K562 (cell line): ENCODE results near the gene ADORA1. TPM values are rescaled to one million over a fixed set of nuclear protein-coding genes. Genes with fewer than 3 reads are reported as not detected.

Source experiments
- ATAC-seq: fragments of 200-7000 bp; cut with Tn5 transposase; 3 replicates; pipeline ENCODE4 v1.9.1; 2020; ENCODE audit warnings: moderate library complexity
- BruUV-seq: library from RNA; stranded (reverse); fragments of 400-500 nt; replicated peaks from 2 replicates; lab custom pipeline; 2021; lab: Mats Ljungman, UMichigan
- CTCF ChIA-PET: fragments of 300-600 bp; formaldehyde crosslinking; extraction: SDS; loops from one replicate; lab custom pipeline; 2021; ENCODE audit warnings: low intra/inter-chr PET ratio; lab: Yijun Ruan, JAX
- POLR2A ChIA-PET: fragments of 300-600, 350-650 bp; sonication (Branson Sonifier 250); formaldehyde crosslinking; extraction: SDS; loops from one replicate; lab custom pipeline; 2021; ENCODE audit warnings: antibody characterized with exemption, inconsistent platforms; lab: Yijun Ruan, JAX
- DNase-seq, 4 experiments: peaks; one replicate each; pipeline versions ENCODE4 v3.0.0 to v3.0.0-alpha.2; 2011 to 2018; ENCODE audit warnings: low spot score in 3 of 4, mixed read lengths in 3 of 4; ENCODE audit errors: extremely low read depth in 1 of 4
- FAIRE-seq: peaks from 2 replicates; lab custom pipeline; 2011; peaks lifted over from hg19 to GRCh38; lab: Jason Lieb, UNC
- H2AFZ ChIP-seq: 2 replicates; pipeline ENCODE4 v1.6.0; 2011; ENCODE audit warnings: low read depth, low read length, control low read depth, inconsistent platforms
- H3K27ac ChIP-seq: fragments of 200-600 bp; 3 replicates; pipeline ENCODE4 v1.8.0; 2011; ENCODE audit warnings: low read depth, mild to moderate bottlenecking, control low read depth, inconsistent platforms, low read length, moderate library complexity, mixed read lengths; ENCODE audit errors: extremely low read depth
- H3K27me3 ChIP-seq, 2 experiments: fragments of 300-600 bp in 1 of 2; 2 replicates in 1 of 2; 3 replicates in 1 of 2; pipeline versions ENCODE4 v1.6.0 to v1.8.0; 2011; ENCODE audit warnings: inconsistent platforms in 2 of 2, low read length in 2 of 2, mild to moderate bottlenecking in 1 of 2, mixed read lengths in 1 of 2, moderate library complexity in 1 of 2; ENCODE audit not compliant: control insufficient read depth in 2 of 2, insufficient read depth in 2 of 2
- H3K36me3 ChIP-seq: fragments of 300-600 bp; 3 replicates; pipeline ENCODE4 v1.8.0; 2011; ENCODE audit warnings: mild to moderate bottlenecking, low read length, inconsistent platforms; ENCODE audit not compliant: control insufficient read depth, insufficient read depth
- H3K4me1 ChIP-seq, 2 experiments: fragments of 200-600 bp in 1 of 2; replicated peaks in 1 of 2; 2 replicates in 1 of 2; 3 replicates in 1 of 2; pipeline versions ENCODE4 v1.5.1 to v1.8.0; 2011; ENCODE audit warnings: inconsistent platforms in 2 of 2, low read length in 2 of 2, mild to moderate bottlenecking in 1 of 2, mixed read lengths in 1 of 2, moderate library complexity in 1 of 2; ENCODE audit not compliant: control insufficient read depth in 2 of 2, insufficient read depth in 2 of 2
- H3K4me2 ChIP-seq: 2 replicates; pipeline ENCODE4 v1.6.1; 2011; ENCODE audit warnings: low read length, control low read depth, inconsistent platforms, mixed read lengths; ENCODE audit not compliant: insufficient read depth
- H3K4me3 ChIP-seq: fragments of 200-600 bp; sonication (generic), shearing (Covaris generic); 2 replicates; pipeline ENCODE4 v1.5.1; 2016; ENCODE audit warnings: control low read depth, inconsistent platforms
- H3K79me2 ChIP-seq: fragments of 200-600 bp; 3 replicates; pipeline ENCODE4 v1.8.0; 2011; ENCODE audit warnings: low read length, inconsistent platforms; ENCODE audit not compliant: control insufficient read depth, insufficient read depth
- H3K9ac ChIP-seq, 2 experiments: 2 replicates each; pipeline versions ENCODE4 v1.6.0 to v1.6.1; 2011; ENCODE audit warnings: low read depth in 2 of 2, low read length in 2 of 2, control low read depth in 1 of 2, inconsistent platforms in 1 of 2, mild to moderate bottlenecking in 1 of 2, mixed read lengths in 1 of 2; ENCODE audit not compliant: insufficient read depth in 1 of 2
- H3K9me1 ChIP-seq: one replicate; pipeline ENCODE4 v1.6.0; 2011; ENCODE audit warnings: inconsistent platforms, mild to moderate bottlenecking, low read length, moderate library complexity; ENCODE audit not compliant: control insufficient read depth, insufficient read depth
- H3K9me3 ChIP-seq: replicated peaks from 2 replicates; pipeline ENCODE4 v1.5.1; 2011; ENCODE audit warnings: low read depth, low read length, inconsistent platforms; ENCODE audit not compliant: control insufficient read depth, insufficient read depth
- H4K20me1 ChIP-seq: replicated peaks from 2 replicates; pipeline ENCODE4 v1.6.1; 2011; ENCODE audit warnings: low read length, inconsistent platforms, mixed read lengths; ENCODE audit not compliant: control insufficient read depth, insufficient read depth
- FOSL1 ChIP-seq: fragments of 200-800 bp; sonication (Bioruptor generic); conservative IDR thresholded peaks from 2 replicates; pipeline ENCODE4 v1.6.1; 2016; ENCODE audit warnings: missing genetic modification characterization, missing compliant biosample characterization
- XRCC4 ChIP-seq: IDR thresholded peaks from one replicate; pipeline ENCODE4 v1.6.1; 2011; ENCODE audit not compliant: insufficient read depth, insufficient read length; ENCODE audit errors: extremely low read depth
- ZBTB40 ChIP-seq, 2 experiments: fragments of 450-650 bp in 1 of 2; sonication (generic) in 1 of 2; formaldehyde crosslinking in 1 of 2; IDR thresholded peaks; 2 replicates each; pipeline versions ENCODE4 v1.7.1 to v1.9.0; 2016 to 2022; ENCODE audit warnings: inconsistent platforms in 1 of 2, mild to moderate bottlenecking in 1 of 2, missing genetic modification reagents in 1 of 2
- ZMIZ1 ChIP-seq, 2 experiments: fragments of 150-350 bp in 1 of 2; IDR thresholded peaks; 2 replicates each; pipeline ENCODE4 v1.6.1; 2012 to 2016; ENCODE audit warnings: low read depth in 2 of 2, low read length in 2 of 2, mild to moderate bottlenecking in 1 of 2, moderate library complexity in 1 of 2
- ZNF134 ChIP-seq: fragments of 250-450 bp; sonication (Bioruptor Pico); conservative IDR thresholded peaks from 2 replicates; pipeline ENCODE4 v1.4.0; 2020
- ZNF197 ChIP-seq: fragments of 200-800 bp; sonication (Bioruptor generic); IDR thresholded peaks from 2 replicates; pipeline ENCODE4 v1.6.1; 2016; ENCODE audit warnings: low read depth, missing genetic modification characterization, missing compliant biosample characterization
- WGBS: fragments of 100-300 bp; shearing (Covaris generic); methylation state at CpG from one replicate; pipeline ENCODE4 v1.1.6; 2016; ENCODE audit warnings: low coverage, mixed read lengths; ENCODE audit not compliant: insufficient coverage; ENCODE audit errors: missing lambda C conversion rate; 5-methylcytosine and 5-hydroxymethylcytosine counted together
- in situ Hi-C: fragments of 300-500 bp; cut with MboI; formaldehyde crosslinking; loops from 4 replicates; pipeline ENCODE4 v1.15.0; 2018; ENCODE audit warnings: inconsistent platforms, mixed read lengths
- intact Hi-C: fragments of 100-400 bp; cut with micrococcal nuclease; formaldehyde crosslinking; loops from 2 replicates; pipeline ENCODE4 v1.14.2; 2022
- polyA plus RNA-seq, 8 experiments: library from polyadenylated mRNA; depleted of rRNA in 4 of 8; stranded (reverse) in 5 of 8; unstranded in 3 of 8; fragments of >200 nt; fragmentation: Nextera tagmentation in 2 of 8; fragmentation: Illumina TruSeq in 1 of 8; extraction: Ambion mirVana in 2 of 8; extraction: Trizol in 1 of 8; gene quantifications; 2 replicates each; pipeline versions ENCODE4 v1.2.1 to v1.2.3, GENCODE V29; 2011 to 2014; ENCODE audit warnings: inconsistent platforms in 1 of 8, missing spikeins in 1 of 8
- total RNA-seq, 7 experiments: library from RNA; depleted of rRNA in 6 of 7; stranded (reverse); fragments of >200 nt in 6 of 7; fragmentation: Illumina TruSeq in 2 of 7; extraction: Trizol in 2 of 7; gene quantifications; 2 replicates each; pipeline versions ENCODE4 v1.2.1 to v1.2.3, GENCODE V29; 2011 to 2021; ENCODE audit warnings: low replicate concordance in 1 of 7

The ADORA1 gene
- total and polyA plus RNA-seq, 9 of the 15 experiments (the other 6 are each of a cell fraction or from before 2014, with no cell fraction given): not detected

GRCh38 chr1:203156280-203156679, 28.8 kb downstream of the ADORA1 start:
- DNase-seq (no peak), FAIRE-seq (no peak), ATAC-seq (no peak)
- H4K20me1 ChIP-seq: peaks cover 4% of the 10 kb centered on the region; the same call in 1 of the 2 replicates
- WGBS: 0% methylated on average over 1 of the region's 1 CpG
- in situ Hi-C loops: no loop called here
- no peak overlapping the region for H3K27ac ChIP-seq
- no peaks in the 10 kb centered on the region for H3K79me2 ChIP-seq
- intact Hi-C loops: no loop called here
- no peak overlapping the region for H3K4me2 ChIP-seq
- H3K36me3 ChIP-seq: no peaks in the 10 kb centered on the region
- peaks cover 16 to 45% of the 10 kb centered on the region in 2 experiments; a peak in 4 of 5 replicates for H3K27me3 ChIP-seq
- H3K4me3 ChIP-seq: no peak overlapping the region
- H3K9ac ChIP-seq: no peak overlapping the region
- no TSS peak for BruUV-seq
- no peaks in the 10 kb centered on the region; a peak in 2 of 5 replicates for H3K4me1 ChIP-seq
- CTCF ChIA-PET: no interaction called here
- no peak overlapping the region for H2AFZ ChIP-seq
- POLR2A ChIA-PET: no interaction called here
- H3K9me3 ChIP-seq: no peaks in the 10 kb centered on the region
- H3K9me1 ChIP-seq: no peaks in the 10 kb centered on the region
- TF ChIP-seq XRCC4 (no peak), ZMIZ1 (IDR thresholded peaks at IDR 0.05; ENCODE audit: low read depth in 2 of 2, low read length in 2 of 2) (no peak), ZBTB40 (IDR thresholded peaks at IDR 0.05) (no peak), ZBTB40 (CRISPR knock-in tag; IDR thresholded peaks at IDR 0.05) (no peak), ZNF197 (no peak), FOSL1 (tag) (no peak), ZNF134 (CRISPR knock-in tag) (no peak)
